SK-N-SH (cell line): ENCODE measurements around the gene ABLIM2. TPM values are rescaled to one million over a fixed set of nuclear protein-coding genes. Genes with fewer than 3 reads are reported as not detected.

Source experiments
- CTCF ChIA-PET: fragments of 300-600, 350-600 bp; formaldehyde crosslinking; extraction: SDS; loops from one replicate; lab custom pipeline; 2021; lab: Yijun Ruan, JAX
- POLR2A ChIA-PET: fragments of 350-600 bp; sonication (Branson Sonifier 250); formaldehyde crosslinking; extraction: SDS; loops from one replicate; lab custom pipeline; 2020; ENCODE audit warnings: antibody characterized with exemption, inconsistent platforms; lab: Yijun Ruan, JAX
- DNase-seq: peaks from one replicate; pipeline ENCODE4 v3.0.0; 2012
- H2AFZ ChIP-seq: fragments of 200-600 bp; sonication (generic); 2 replicates; pipeline ENCODE4 v1.8.1; 2016; ENCODE audit warnings: antibody characterized with exemption, mild to moderate bottlenecking, low read depth
- H3F3A ChIP-seq: fragments of 200-600 bp; sonication (generic); replicated peaks from 2 replicates; pipeline ENCODE3; 2016; ENCODE audit warnings: antibody characterized with exemption, mild to moderate bottlenecking; ENCODE audit not compliant: insufficient read depth
- H3K27ac ChIP-seq, 2 experiments: fragments of 200-500 bp in 1 of 2; fragments of 200-600 bp in 1 of 2; sonication (Bioruptor generic) in 1 of 2; sonication (generic), shearing (Covaris generic) in 1 of 2; 2 replicates each; pipeline versions ENCODE4 v1.5.1 to v1.6.1; 2014 to 2016; ENCODE audit warnings: low read depth in 2 of 2, inconsistent platforms in 1 of 2, low read length in 1 of 2, mild to moderate bottlenecking in 1 of 2, mixed read lengths in 1 of 2
- H3K27me3 ChIP-seq: fragments of 200-600 bp; sonication (generic), shearing (Covaris generic); 2 replicates; pipeline ENCODE4 v1.6.1; 2016; ENCODE audit warnings: mixed run types; ENCODE audit not compliant: insufficient read depth
- H3K36me3 ChIP-seq, 2 experiments: fragments of 200-500 bp in 1 of 2; fragments of 200-600 bp in 1 of 2; sonication (Bioruptor generic) in 1 of 2; sonication (generic) in 1 of 2; replicated peaks in 1 of 2; 2 replicates each; pipeline versions ENCODE3 to v1.5.1; 2014 to 2016; ENCODE audit warnings: low read length in 1 of 2, mild to moderate bottlenecking in 1 of 2; ENCODE audit not compliant: insufficient read depth in 2 of 2, control insufficient read depth in 1 of 2
- H3K4me1 ChIP-seq, 2 experiments: fragments of 200-500 bp in 1 of 2; fragments of 200-600 bp in 1 of 2; sonication (Bioruptor generic) in 1 of 2; sonication (generic), shearing (Covaris generic) in 1 of 2; 2 replicates each; pipeline versions ENCODE4 v1.5.1 to v1.6.1; 2014 to 2016; ENCODE audit warnings: low read depth in 1 of 2, low read length in 1 of 2, mixed run types in 1 of 2; ENCODE audit not compliant: insufficient read depth in 2 of 2, control insufficient read depth in 1 of 2
- H3K4me2 ChIP-seq: fragments of 200-600 bp; sonication (generic), shearing (Covaris generic); 2 replicates; pipeline ENCODE4 v1.6.1; 2017; ENCODE audit warnings: mixed run types
- H3K4me3 ChIP-seq, 2 experiments: fragments of 200-500 bp in 1 of 2; fragments of 200-600 bp in 1 of 2; sonication (Bioruptor generic) in 1 of 2; sonication (generic), shearing (Covaris generic) in 1 of 2; 2 replicates each; pipeline versions ENCODE4 v1.5.1 to v1.8.1; 2014 to 2016; ENCODE audit warnings: low read depth in 2 of 2, inconsistent platforms in 1 of 2, low read length in 1 of 2, mild to moderate bottlenecking in 1 of 2, mixed read lengths in 1 of 2, moderate library complexity in 1 of 2
- H3K79me2 ChIP-seq: fragments of 200-600 bp; sonication (generic); 2 replicates; pipeline ENCODE4 v1.8.1; 2017; ENCODE audit warnings: mild to moderate bottlenecking; ENCODE audit not compliant: insufficient read depth
- H3K9ac ChIP-seq: fragments of 200-600 bp; sonication (generic); 2 replicates; pipeline ENCODE4 v1.6.1; 2017; ENCODE audit warnings: mixed run types
- H3K9me2 ChIP-seq: fragments of 200-600 bp; sonication (generic); 2 replicates; pipeline ENCODE4 v1.6.1; 2017; ENCODE audit warnings: mixed run types
- H3K9me3 ChIP-seq: fragments of 200-600 bp; sonication (generic); 2 replicates; pipeline ENCODE4 v1.6.1; 2017; ENCODE audit warnings: mixed run types, mild to moderate bottlenecking, moderate library complexity
- H4K20me1 ChIP-seq: fragments of 200-600 bp; sonication (generic); 2 replicates; pipeline ENCODE4 v1.6.1; 2017; ENCODE audit warnings: mild to moderate bottlenecking, mixed run types; ENCODE audit not compliant: insufficient read depth
- CTCF ChIP-seq: fragments of 200-600 bp; sonication (generic); IDR thresholded peaks from 2 replicates; pipeline ENCODE4 v1.6.1; 2017; ENCODE audit warnings: antibody characterized with exemption, mild to moderate bottlenecking, moderate library complexity
- ELF1 ChIP-seq: IDR thresholded peaks from 2 replicates; pipeline ENCODE4 v1.4.0; 2012
- EP300 ChIP-seq, 2 experiments: IDR thresholded peaks; 2 replicates each; pipeline versions ENCODE4 v1.4.0 to v1.6.1; 2012; ENCODE audit warnings: borderline replicate concordance in 1 of 2, low read depth in 1 of 2, low read length in 1 of 2
- GABPA ChIP-seq: IDR thresholded peaks from 2 replicates; pipeline ENCODE4 v1.4.0; 2012; ENCODE audit warnings: low read depth, mild to moderate bottlenecking
- GATA2 ChIP-seq: sonication (generic); formaldehyde crosslinking; IDR thresholded peaks from 2 replicates; pipeline ENCODE4 v1.5.0; 2020; ENCODE audit warnings: mild to moderate bottlenecking, missing genetic modification reagents
- JUND ChIP-seq: IDR thresholded peaks from 2 replicates; pipeline ENCODE4 v1.4.0; 2012
- MAX ChIP-seq: IDR thresholded peaks from 2 replicates; pipeline ENCODE4 v1.4.0; 2012; ENCODE audit warnings: low read depth
- MEF2A ChIP-seq: IDR thresholded peaks from 2 replicates; pipeline ENCODE4 v1.4.0; 2012; ENCODE audit warnings: low read depth, borderline replicate concordance
- NRF1 ChIP-seq: IDR thresholded peaks from 2 replicates; pipeline ENCODE4 v1.6.1; 2012; ENCODE audit warnings: low read depth, mild to moderate bottlenecking, low read length
- PBX3 ChIP-seq: IDR thresholded peaks from 2 replicates; pipeline ENCODE4; 2012
- POLR2AphosphoS5 ChIP-seq: IDR thresholded peaks from 2 replicates; pipeline ENCODE4 v1.6.1; 2012; ENCODE audit warnings: low read depth, low read length
- RAD21 ChIP-seq: IDR thresholded peaks from 2 replicates; pipeline ENCODE4 v1.6.1; 2012; ENCODE audit warnings: mild to moderate bottlenecking, low read length
- REST ChIP-seq: IDR thresholded peaks from 2 replicates; pipeline ENCODE4 v1.6.1; 2012; ENCODE audit warnings: mild to moderate bottlenecking, low read depth, low read length, moderate library complexity
- RXRA ChIP-seq: IDR thresholded peaks from 2 replicates; pipeline ENCODE4 v1.4.0; 2012; ENCODE audit warnings: low read depth, mild to moderate bottlenecking, borderline replicate concordance
- TEAD4 ChIP-seq: IDR thresholded peaks from 2 replicates; pipeline ENCODE4 v1.4.0; 2012; ENCODE audit warnings: mild to moderate bottlenecking, borderline replicate concordance; ENCODE audit not compliant: insufficient read depth
- USF1 ChIP-seq: IDR thresholded peaks from 2 replicates; pipeline ENCODE4 v1.4.0; 2012; ENCODE audit warnings: low read depth, borderline replicate concordance
- USF2 ChIP-seq: fragments of 150-350 bp; IDR thresholded peaks from 2 replicates; pipeline ENCODE4 v1.6.1; 2017; ENCODE audit warnings: antibody characterized with exemption, low read length, low read depth, borderline replicate concordance
- YY1 ChIP-seq: IDR thresholded peaks from 2 replicates; pipeline ENCODE4 v1.4.0; 2012; ENCODE audit warnings: low read depth, mild to moderate bottlenecking
- WGBS: methylation state at CpG from one replicate; pipeline ENCODE4 v1.1.6; 2017; ENCODE audit warnings: low lambda C conversion rate; 5-methylcytosine and 5-hydroxymethylcytosine counted together
- polyA plus RNA-seq, 3 experiments: library from polyadenylated mRNA; depleted of rRNA; stranded (reverse); fragments of >200 nt; gene quantifications; 2 replicates each; pipeline ENCODE4 v1.2.3, GENCODE V29; 2012

Gene ABLIM2
- polyA plus RNA-seq, 1 of the 3 experiments (the other 2 are of a cell fraction), result 0.53 TPM

GRCh38 chr4:7995866-7996265 is 162.7 kb downstream of the ABLIM2 start (continued):
- TF ChIP-seq RXRA (no peak), USF2 (no peak), ELF1 (no peak)

GRCh38 chr4:7995135-7995534 is 163.5 kb downstream of the ABLIM2 start:
- H3F3A ChIP-seq, result peaks cover 7% of the 10 kb centered on the region
- H4K20me1 ChIP-seq, result no peaks in the 10 kb centered on the region
- 75% methylated on average over 7 of the region's 7 CpGs for WGBS
- H3K4me1 ChIP-seq, result no peaks in the 10 kb centered on the region
- no peaks in the 10 kb centered on the region for H3K79me2 ChIP-seq
- H3K9ac ChIP-seq, result no peak overlapping the region
- H3K9me2 ChIP-seq, result no peaks in the 10 kb centered on the region
- no peaks in the 10 kb centered on the region for H3K36me3 ChIP-seq
- H2AFZ ChIP-seq, result no peak overlapping the region
- ChIA-PET POLR2A (no interaction called here), CTCF (interaction anchor here (0.8 to 1.5 kb wide), 2 partner anchors 8 to 191 kb away, joined by 4 to 9 read pairs; no protein-coding TSS in a partner anchor)
- H3K9me3 ChIP-seq, result no peaks in the 10 kb centered on the region
- no peak overlapping the region for H3K27ac ChIP-seq
- no peak overlapping the region for H3K4me3 ChIP-seq
- H3K27me3 ChIP-seq, result no peaks in the 10 kb centered on the region
- H3K4me2 ChIP-seq, result no peak overlapping the region
- DNase-seq, result no peak
- no peak for TF ChIP-seq EP300 (IDR thresholded peaks at IDR 0.05; ENCODE audit: borderline replicate concordance in 1 of 2, low read depth in 1 of 2, low read length in 1 of 2)
- TF ChIP-seq YY1, result no peak
- no peak for TF ChIP-seq TEAD4
- TF ChIP-seq GATA2 (CRISPR knock-in tag), result no peak
- no peak for TF ChIP-seq CTCF
- TF ChIP-seq ELF1, result no peak
- TF ChIP-seq JUND, result no peak
- no peak for TF ChIP-seq GABPA
- TF ChIP-seq RXRA, result no peak
- no peak for TF ChIP-seq MEF2A

- Histone ChIP-seq H3K9me3 (no peaks in the 10 kb centered on the region), H2AFZ (no peak overlapping the region), H3K27ac (no peak overlapping the region), H3K9me2 (no peaks in the 10 kb centered on the region), H3K9ac (no peak overlapping the region), H3K4me3 (no peak overlapping the region), H3K4me2 (no peak overlapping the region), H3K36me3 (no peaks in the 10 kb centered on the region), H3F3A (peaks cover 7% of the 10 kb centered on the region), H3K27me3 (no peaks in the 10 kb centered on the region), H3K79me2 (no peaks in the 10 kb centered on the region), H3K4me1 (no peaks in the 10 kb centered on the region), H4K20me1 (no peaks in the 10 kb centered on the region)
- WGBS, result 93% methylated on average over 4 of the region's 6 CpGs
- CTCF ChIA-PET, result interaction anchor here (1.0 to 1.5 kb wide), 3 partner anchors 13 to 232 kb away, joined by 3 to 5 read pairs (median 5); no protein-coding TSS in a partner anchor
- POLR2A ChIA-PET, result no interaction called here
- no peak for DNase-seq
- TF ChIP-seq MAX, result no peak
- no peak for TF ChIP-seq RAD21
- no peak for TF ChIP-seq RXRA
- TF ChIP-seq USF1, result no peak
- no peak for TF ChIP-seq PBX3
- TF ChIP-seq POLR2AphosphoS5, result no peak
- no peak for TF ChIP-seq NRF1
- TF ChIP-seq ELF1, result no peak
- TF ChIP-seq GATA2 (CRISPR knock-in tag), result no peak
- no peak for TF ChIP-seq REST
- no peak for TF ChIP-seq EP300 (IDR thresholded peaks at IDR 0.05; ENCODE audit: borderline replicate concordance in 1 of 2, low read depth in 1 of 2, low read length in 1 of 2)
Measured at GRCh38 chr4:7993671-7994070, 164.9 kb downstream of the ABLIM2 start.
